ENCODE results near the gene DBNL. TPM values are rescaled to one million over a fixed set of nuclear protein-coding genes. Genes with fewer than 3 reads are reported as not detected.

Gene DBNL
- polyA plus RNA-seq, 4 donors: 64.7 to 97.5 (median 67.9) TPM

- Histone ChIP-seq H3K9me3 (ENCODE audit: control insufficient read depth in 2 of 2, insufficient read depth in 1 of 2, low read depth in 1 of 2, low read length in 1 of 2) (no peaks in the 10 kb centered on the region), H3K27me3 (ENCODE audit: control insufficient read depth in 3 of 3, insufficient read depth in 3 of 3, low read length in 3 of 3) (peaks cover 0 to 19% (median 0%) of the 10 kb centered on the region in 3 donors), H3K27ac (ENCODE audit: low read depth in 1 of 3, low read length in 2 of 3) (no peak overlapping the region), H3K4me1 (ENCODE audit: control insufficient read depth in 3 of 3, insufficient read depth in 2 of 3, low read depth in 1 of 3, low read length in 2 of 3) (peaks cover 0 to 22% (median 0%) of the 10 kb centered on the region in 3 donors), H3K4me3 (ENCODE audit: low read depth in 1 of 3, low read length in 3 of 3) (no peak overlapping the region), H3K36me3 (ENCODE audit: control insufficient read depth in 3 of 3, insufficient read depth in 2 of 3, low read depth in 1 of 3, low read length in 3 of 3) (peaks cover 0 to 17% (median under 1%) of the 10 kb centered on the region in 3 donors)
- WGBS, 3 donors: 53 to 67% (median 58%) methylated on average over 7 of the region's 7 CpGs
- no peak for FAIRE-seq
- no peak for DNase-seq
These were observed 22.1 kb downstream of the DBNL start for GRCh38 chr7:44066494-44067063.

DNA sequence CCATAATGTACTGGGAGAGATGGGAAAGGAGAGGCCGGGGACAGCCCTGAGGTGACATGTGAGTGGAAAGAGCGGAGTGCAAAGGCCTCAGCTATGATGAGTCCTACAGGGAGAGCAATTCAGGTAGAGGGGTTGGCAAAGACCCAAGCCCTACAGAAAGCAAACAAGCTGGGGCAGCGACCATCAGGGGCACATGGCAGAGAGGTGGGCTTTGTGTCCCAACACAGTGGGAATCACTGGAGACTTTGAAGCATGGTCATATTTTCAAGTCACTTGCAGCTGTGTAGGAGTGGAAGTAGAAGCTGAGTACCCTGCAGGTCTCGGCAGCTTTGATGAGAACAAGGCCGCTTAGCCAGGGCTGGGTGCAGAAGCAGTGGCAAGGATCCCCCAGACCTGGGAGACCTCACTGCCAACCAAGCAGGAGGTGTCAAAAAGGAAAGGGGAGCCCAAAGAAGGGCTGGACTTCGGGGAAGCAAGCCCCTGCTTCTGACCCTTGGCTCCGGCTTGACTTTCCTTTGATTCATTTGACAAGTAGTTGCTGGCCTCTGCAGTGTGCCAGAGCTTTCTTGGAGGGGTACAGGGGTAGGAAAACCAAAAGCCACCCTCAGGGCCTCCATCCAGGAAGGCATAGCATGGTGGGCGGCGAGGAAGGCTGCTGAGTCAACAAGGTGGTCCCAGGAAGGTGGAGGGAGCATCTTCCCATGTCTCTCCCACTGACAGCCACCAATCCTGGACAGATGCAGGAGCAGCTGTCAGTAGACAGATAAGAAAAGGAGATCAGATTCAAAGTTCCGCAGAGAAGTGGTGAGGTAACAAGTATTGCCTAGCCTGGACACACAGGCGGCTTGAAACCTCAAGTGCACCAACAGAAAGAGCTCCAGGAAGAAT is 22.8 kb downstream of the DBNL start:
- peaks cover 0 to 13% (median 0%) of the 10 kb centered on the region in 3 donors for H3K36me3 ChIP-seq (ENCODE audit: control insufficient read depth in 3 of 3, insufficient read depth in 2 of 3, low read depth in 1 of 3, low read length in 3 of 3)
- H3K4me1 ChIP-seq (ENCODE audit: control insufficient read depth in 3 of 3, insufficient read depth in 2 of 3, low read depth in 1 of 3, low read length in 2 of 3): peaks cover 0 to 28% (median 0%) of the 10 kb centered on the region in 3 donors
- no peak overlapping the region for H3K4me3 ChIP-seq (ENCODE audit: low read depth in 1 of 3, low read length in 3 of 3)
- WGBS, 3 donors: 66 to 80% (median 74%) methylated on average over 11 of the region's 11 CpGs
- H3K27ac ChIP-seq (ENCODE audit: low read depth in 1 of 3, low read length in 2 of 3): no peak overlapping the region
- no peaks in the 10 kb centered on the region for H3K9me3 ChIP-seq (ENCODE audit: control insufficient read depth in 2 of 2, insufficient read depth in 1 of 2, low read depth in 1 of 2, low read length in 1 of 2)
- DNase-seq (no peak), FAIRE-seq (no peak)
- peaks cover 0 to 19% (median 0%) of the 10 kb centered on the region in 3 donors for H3K27me3 ChIP-seq (ENCODE audit: control insufficient read depth in 3 of 3, insufficient read depth in 3 of 3, low read length in 3 of 3)

- FAIRE-seq: no peak
- 60 to 70% (median 68%) methylated on average over 7 of the region's 7 CpGs for WGBS, 3 donors
These were observed 23.6 kb downstream of the DBNL start for GRCh38 chr7:44068054-44068453.

DNA sequence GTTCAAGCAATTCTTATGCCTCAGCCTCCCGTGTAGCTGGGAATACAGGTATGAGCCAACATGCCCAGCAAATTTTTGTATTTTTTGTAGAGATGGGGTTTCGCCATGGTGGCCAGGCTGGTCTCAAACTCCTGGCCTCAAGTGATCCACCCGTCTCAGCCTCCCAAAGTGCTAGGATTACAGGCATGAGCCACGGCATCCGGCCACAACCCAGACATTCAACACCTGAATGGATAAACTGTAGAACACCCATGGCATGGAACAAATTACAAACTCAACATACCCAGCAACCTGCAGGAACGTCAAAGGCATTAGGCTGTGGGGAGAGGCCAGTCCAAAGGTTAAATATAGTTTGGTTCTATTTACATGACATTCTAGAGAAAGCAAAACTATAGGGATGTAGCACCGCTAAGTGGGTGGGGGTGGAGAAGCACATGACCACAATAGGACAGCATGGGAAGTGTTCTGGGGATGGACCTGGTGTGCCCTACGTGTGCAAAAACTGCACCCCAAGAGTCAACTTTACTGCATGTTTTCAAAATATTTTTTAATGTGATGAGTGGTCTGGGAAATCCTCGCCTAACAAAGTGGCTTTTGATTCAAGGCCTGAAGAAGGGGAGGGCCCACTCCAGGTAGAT is 27.3 kb downstream of the DBNL start:
- peaks cover 5 to 50% (median 11%) of the 10 kb centered on the region in 3 donors for H3K36me3 ChIP-seq (ENCODE audit: control insufficient read depth in 3 of 3, insufficient read depth in 2 of 3, low read depth in 1 of 3, low read length in 3 of 3)
- no peak for FAIRE-seq
- peaks cover 0 to 14% (median 9%) of the 10 kb centered on the region in 3 donors for H3K4me1 ChIP-seq (ENCODE audit: control insufficient read depth in 3 of 3, insufficient read depth in 2 of 3, low read depth in 1 of 3, low read length in 2 of 3)
- no peaks in the 10 kb centered on the region for H3K9me3 ChIP-seq (ENCODE audit: control insufficient read depth in 2 of 2, insufficient read depth in 1 of 2, low read depth in 1 of 2, low read length in 1 of 2)
- peak overlapping the region in 2 of 3 donors; percentile 22 to 37 for H3K27ac ChIP-seq (ENCODE audit: low read depth in 1 of 3, low read length in 2 of 3)
- no peaks in the 10 kb centered on the region for H3K27me3 ChIP-seq (ENCODE audit: control insufficient read depth in 3 of 3, insufficient read depth in 3 of 3, low read length in 3 of 3)
- DNase-seq: peak; percentile 66 to 68
- WGBS, 3 donors: 36 to 59% (median 50%) methylated on average over 9 of the region's 9 CpGs
- no peak overlapping the region for H3K4me3 ChIP-seq (ENCODE audit: low read depth in 1 of 3, low read length in 3 of 3)

More at GRCh38 chr7:44068054-44068453, 23.6 kb downstream of the DBNL start:
- no peak for DNase-seq
- Histone ChIP-seq H3K4me3 (ENCODE audit: low read depth in 1 of 3, low read length in 3 of 3) (no peak overlapping the region), H3K36me3 (ENCODE audit: control insufficient read depth in 3 of 3, insufficient read depth in 2 of 3, low read depth in 1 of 3, low read length in 3 of 3) (peaks cover 0 to 15% (median 6%) of the 10 kb centered on the region in 3 donors), H3K4me1 (ENCODE audit: control insufficient read depth in 3 of 3, insufficient read depth in 2 of 3, low read depth in 1 of 3, low read length in 2 of 3) (peaks cover 0 to 34% (median 3%) of the 10 kb centered on the region in 3 donors), H3K27me3 (ENCODE audit: control insufficient read depth in 3 of 3, insufficient read depth in 3 of 3, low read length in 3 of 3) (peaks cover 0 to 19% (median 0%) of the 10 kb centered on the region in 3 donors), H3K27ac (ENCODE audit: low read depth in 1 of 3, low read length in 2 of 3) (no peak overlapping the region), H3K9me3 (ENCODE audit: control insufficient read depth in 2 of 2, insufficient read depth in 1 of 2, low read depth in 1 of 2, low read length in 1 of 2) (no peaks in the 10 kb centered on the region)

GRCh38 chr7:44072364-44073231 is 28.1 kb downstream of the DBNL start:
- DNase-seq: peak; percentile 50 to 59
- no peak overlapping the region for H3K4me3 ChIP-seq (ENCODE audit: low read depth in 1 of 3, low read length in 3 of 3)
- peaks cover 5 to 57% (median 13%) of the 10 kb centered on the region in 3 donors for H3K36me3 ChIP-seq (ENCODE audit: control insufficient read depth in 3 of 3, insufficient read depth in 2 of 3, low read depth in 1 of 3, low read length in 3 of 3)
- peaks cover 0 to 13% (median 9%) of the 10 kb centered on the region in 3 donors for H3K4me1 ChIP-seq (ENCODE audit: control insufficient read depth in 3 of 3, insufficient read depth in 2 of 3, low read depth in 1 of 3, low read length in 2 of 3)
- peak overlapping the region; percentile 8 to 86 (median 37) for H3K27ac ChIP-seq (ENCODE audit: low read depth in 1 of 3, low read length in 2 of 3)
- H3K9me3 ChIP-seq (ENCODE audit: control insufficient read depth in 2 of 2, insufficient read depth in 1 of 2, low read depth in 1 of 2, low read length in 1 of 2): no peaks in the 10 kb centered on the region
- no peaks in the 10 kb centered on the region for H3K27me3 ChIP-seq (ENCODE audit: control insufficient read depth in 3 of 3, insufficient read depth in 3 of 3, low read length in 3 of 3)
- no peak for FAIRE-seq
- WGBS, 3 donors: 52 to 61% (median 61%) methylated on average over 12 of the region's 12 CpGs

GRCh38 chr7:44073664-44074348 is 29.3 kb downstream of the DBNL start:
- peak overlapping the region in 2 of 3 donors; percentile 50 to 86 for H3K27ac ChIP-seq (ENCODE audit: low read depth in 1 of 3, low read length in 2 of 3)
- peaks cover 0 to 13% (median 9%) of the 10 kb centered on the region in 3 donors for H3K4me1 ChIP-seq (ENCODE audit: control insufficient read depth in 3 of 3, insufficient read depth in 2 of 3, low read depth in 1 of 3, low read length in 2 of 3)
- WGBS, 3 donors: 33 to 57% (median 44%) methylated on average over 25 to 26 of the region's 26 CpGs
- no peak overlapping the region for H3K4me3 ChIP-seq (ENCODE audit: low read depth in 1 of 3, low read length in 3 of 3)
- peaks cover 5 to 70% (median 16%) of the 10 kb centered on the region in 3 donors for H3K36me3 ChIP-seq (ENCODE audit: control insufficient read depth in 3 of 3, insufficient read depth in 2 of 3, low read depth in 1 of 3, low read length in 3 of 3)
- no peaks in the 10 kb centered on the region for H3K27me3 ChIP-seq (ENCODE audit: control insufficient read depth in 3 of 3, insufficient read depth in 3 of 3, low read length in 3 of 3)
- no peaks in the 10 kb centered on the region for H3K9me3 ChIP-seq (ENCODE audit: control insufficient read depth in 2 of 2, insufficient read depth in 1 of 2, low read depth in 1 of 2, low read length in 1 of 2)
- DNase-seq (peak in 1 of 2 donors; percentile 92), FAIRE-seq (no peak)

- FAIRE-seq (no peak), DNase-seq (no peak)
- Histone ChIP-seq H3K36me3 (ENCODE audit: control insufficient read depth in 3 of 3, insufficient read depth in 2 of 3, low read depth in 1 of 3, low read length in 3 of 3) (peaks cover 6 to 75% (median 16%) of the 10 kb centered on the region in 3 donors), H3K9me3 (ENCODE audit: control insufficient read depth in 2 of 2, insufficient read depth in 1 of 2, low read depth in 1 of 2, low read length in 1 of 2) (no peaks in the 10 kb centered on the region), H3K4me3 (ENCODE audit: low read depth in 1 of 3, low read length in 3 of 3) (no peak overlapping the region), H3K27ac (ENCODE audit: low read depth in 1 of 3, low read length in 2 of 3) (peak overlapping the region in 2 of 3 donors; percentile 50 to 86), H3K4me1 (ENCODE audit: control insufficient read depth in 3 of 3, insufficient read depth in 2 of 3, low read depth in 1 of 3, low read length in 2 of 3) (peaks cover 0 to 13% (median 9%) of the 10 kb centered on the region in 3 donors), H3K27me3 (ENCODE audit: control insufficient read depth in 3 of 3, insufficient read depth in 3 of 3, low read length in 3 of 3) (no peaks in the 10 kb centered on the region)
- WGBS, 3 donors: 81 to 95% (median 86%) methylated on average over 11 to 13 of the region's 13 CpGs
These were observed 29.8 kb downstream of the DBNL start for GRCh38 chr7:44074349-44074695.
